ENCODE data around the gene HNRNPA2B1. TPM values are rescaled to one million over a fixed set of nuclear protein-coding genes. Genes with fewer than 3 reads are reported as not detected.

The HNRNPA2B1 gene
- polyA plus RNA-seq (2013, experiment 1 of 2; ENCODE audit: insufficient read length) = 737 TPM
- 757 TPM for polyA plus RNA-seq (2013, experiment 2 of 2; ENCODE audit: insufficient read length)

GRCh38 chr7:26200444-26201246 lies at the start of gene HNRNPA2B1:
HNRNPA2B1 (minus strand) TSS chr7:26200746; CDS start chr7:26200577, 169 bp downstream.
- peak; percentile 98 for DNase-seq

GRCh38 chr7:26250239-26250638 lies 49.7 kb upstream of the HNRNPA2B1 start:
- no peak for DNase-seq

DNA sequence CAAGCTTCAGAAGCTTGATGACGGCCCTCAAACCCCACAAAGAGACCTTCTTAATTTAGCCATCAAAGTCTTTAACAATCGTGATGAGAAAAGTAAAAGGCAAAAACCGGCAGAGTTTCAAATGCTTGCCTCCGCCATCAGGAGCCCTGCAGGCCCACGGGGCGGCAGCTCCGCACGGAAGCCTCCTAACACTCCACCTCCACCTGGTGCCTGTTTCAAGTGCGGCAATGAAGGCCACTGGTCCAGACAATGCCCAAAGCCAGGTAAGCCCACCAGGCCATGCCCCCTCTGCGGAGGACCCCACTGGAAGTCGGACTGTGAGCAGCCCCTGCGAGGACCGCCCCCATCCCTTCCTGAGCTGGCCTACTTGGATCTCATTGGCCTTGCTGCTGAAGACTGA lies 44.6 kb upstream of the HNRNPA2B1 start:
- DNase-seq = no peak

DNA sequence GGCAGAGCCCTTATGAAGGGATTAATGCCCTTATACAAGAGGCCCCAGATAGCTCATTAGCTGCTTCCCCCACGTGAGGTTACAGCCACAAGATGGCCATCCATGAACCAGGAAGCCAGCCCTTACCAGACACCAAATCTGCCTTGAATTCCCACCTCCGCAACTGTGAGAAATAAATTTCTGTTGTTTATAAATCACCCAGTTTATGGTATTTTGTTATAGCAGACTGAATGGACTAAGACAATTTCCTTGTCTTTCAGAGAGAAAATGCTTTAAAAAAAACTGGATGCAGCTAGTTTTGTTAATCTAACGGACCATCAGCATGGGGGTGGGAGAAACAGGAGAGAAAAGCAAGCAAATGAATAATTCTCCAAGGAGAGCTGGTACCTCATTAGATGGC lies 37.5 kb upstream of the HNRNPA2B1 start:
- no peak for DNase-seq

DNA sequence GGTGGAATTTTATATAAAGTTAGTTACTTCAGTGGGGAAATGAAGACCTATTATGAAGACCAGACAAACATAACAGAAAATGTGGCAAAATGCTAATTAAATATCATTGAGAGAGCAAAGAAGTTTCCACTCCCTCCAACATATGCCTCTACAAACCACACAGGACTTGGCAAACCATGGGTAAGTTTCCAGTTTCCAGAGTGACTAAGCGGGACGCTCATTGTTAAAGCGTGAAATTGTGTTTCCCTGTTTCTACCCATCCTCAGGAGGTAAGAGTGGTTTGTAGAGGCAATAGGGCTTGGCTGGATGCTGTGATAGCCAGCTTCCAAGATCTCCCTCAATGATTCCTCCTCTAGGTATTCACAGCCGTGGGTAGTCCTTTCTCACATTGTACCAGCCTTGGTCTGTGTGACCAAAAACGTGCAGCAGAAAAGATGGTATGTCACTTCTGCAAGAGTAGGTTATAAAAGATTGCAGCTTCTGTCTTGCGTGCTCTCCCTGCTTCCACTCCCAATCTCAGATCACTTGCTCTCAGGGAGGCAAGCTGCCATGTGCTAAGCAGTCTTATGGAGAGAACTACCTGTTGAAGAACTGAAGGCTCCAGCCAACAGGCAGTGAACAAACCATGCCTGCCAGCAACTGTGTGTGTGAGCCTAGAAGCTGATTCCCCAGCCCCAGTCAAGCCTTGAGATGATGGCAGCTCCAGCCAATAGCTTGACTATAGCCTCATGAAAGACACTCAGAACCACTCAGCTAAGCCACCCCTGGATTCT lies 36.7 kb upstream of the HNRNPA2B1 start:
- no peak for DNase-seq

- no peak for DNase-seq
Observed at GRCh38 chr7:26233902-26234511, 33.5 kb upstream of the HNRNPA2B1 start.

GRCh38 chr7:26227987-26228386 lies 27.4 kb upstream of the HNRNPA2B1 start:
- no peak for DNase-seq

DNA sequence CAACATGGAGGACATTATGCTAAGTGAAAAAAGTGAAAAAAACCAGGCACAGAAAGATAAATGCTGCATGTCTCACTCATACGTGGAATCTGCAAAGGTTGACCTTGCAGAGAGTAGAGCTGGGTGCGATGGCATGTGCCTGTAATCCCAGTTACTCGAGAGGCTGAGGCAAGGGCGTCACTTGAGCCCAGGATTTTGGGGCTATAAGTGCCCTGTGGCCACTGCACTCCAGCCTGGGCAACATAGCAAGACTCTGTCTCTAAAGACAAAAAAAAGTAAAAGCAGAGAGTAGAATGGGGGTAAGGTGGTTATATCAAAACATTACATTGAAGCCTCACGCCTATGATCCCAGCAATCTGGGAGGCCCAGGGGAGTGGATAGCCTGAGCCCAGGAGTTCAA lies 23.8 kb upstream of the HNRNPA2B1 start:
- DNase-seq = no peak

DNA sequence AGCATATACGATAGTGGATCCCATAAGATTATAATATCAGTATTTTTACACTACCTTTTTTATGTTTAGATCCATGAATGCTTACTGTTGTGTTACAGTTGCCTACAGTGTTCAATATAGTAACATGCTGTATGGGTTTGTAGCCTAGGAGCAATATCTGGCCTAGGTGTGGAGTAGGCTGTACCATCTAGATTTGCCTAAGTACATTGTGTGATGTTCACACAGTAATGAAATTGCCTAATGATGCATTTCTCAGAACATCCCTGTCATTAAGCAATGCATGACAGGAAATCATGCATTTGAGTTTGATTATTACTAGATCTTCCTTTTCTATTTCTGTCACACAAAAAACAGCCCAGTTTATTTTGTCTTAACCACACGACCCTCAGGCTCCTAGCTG lies 15.5 kb upstream of the HNRNPA2B1 start:
- no peak for DNase-seq

GRCh38 chr7:26213807-26214515 lies 13.4 kb upstream of the HNRNPA2B1 start:
- no peak for DNase-seq

DNA sequence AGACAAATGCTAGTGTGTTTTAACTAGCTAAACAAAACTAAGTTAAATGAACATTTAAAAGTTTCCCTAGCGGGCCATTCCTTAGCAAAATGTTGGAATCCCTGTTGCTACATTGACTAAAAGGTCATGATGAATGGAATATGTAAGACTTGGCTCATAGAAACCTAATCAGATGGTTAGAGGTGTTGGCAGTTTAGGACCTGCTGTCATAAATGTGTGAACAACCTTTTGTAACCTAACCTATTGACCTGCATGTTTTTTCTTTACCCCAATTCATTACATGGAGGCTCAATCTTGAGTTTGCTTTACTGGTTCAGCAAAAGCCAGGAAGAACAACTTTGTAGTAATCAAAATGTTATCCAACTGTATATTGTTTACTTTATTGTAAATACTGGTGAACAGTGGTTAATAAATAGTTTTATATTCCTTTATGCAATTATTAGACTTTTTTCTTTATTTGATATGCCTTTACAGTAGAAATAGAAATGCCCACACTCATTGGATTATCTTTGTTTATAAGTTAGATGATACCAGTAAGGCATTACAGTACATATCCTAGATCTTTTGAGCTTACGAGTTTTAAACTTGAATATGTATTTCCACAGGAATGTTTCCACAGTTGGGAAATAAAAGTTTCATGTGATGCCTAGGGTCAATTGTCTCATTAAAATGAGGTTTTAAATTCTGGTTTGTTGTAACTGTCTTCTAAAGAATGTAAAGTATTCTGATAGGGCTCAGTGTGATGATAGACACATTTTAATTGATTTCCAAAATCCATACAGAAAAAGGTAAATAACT lies 12.6 kb upstream of the HNRNPA2B1 start:
- DNase-seq = no peak

- no peak for DNase-seq
Observed at GRCh38 chr7:26208040-26208439, 7.5 kb upstream of the HNRNPA2B1 start.

GRCh38 chr7:26203016-26203415 lies 2.5 kb upstream of the HNRNPA2B1 start:
- no peak for DNase-seq

DNA sequence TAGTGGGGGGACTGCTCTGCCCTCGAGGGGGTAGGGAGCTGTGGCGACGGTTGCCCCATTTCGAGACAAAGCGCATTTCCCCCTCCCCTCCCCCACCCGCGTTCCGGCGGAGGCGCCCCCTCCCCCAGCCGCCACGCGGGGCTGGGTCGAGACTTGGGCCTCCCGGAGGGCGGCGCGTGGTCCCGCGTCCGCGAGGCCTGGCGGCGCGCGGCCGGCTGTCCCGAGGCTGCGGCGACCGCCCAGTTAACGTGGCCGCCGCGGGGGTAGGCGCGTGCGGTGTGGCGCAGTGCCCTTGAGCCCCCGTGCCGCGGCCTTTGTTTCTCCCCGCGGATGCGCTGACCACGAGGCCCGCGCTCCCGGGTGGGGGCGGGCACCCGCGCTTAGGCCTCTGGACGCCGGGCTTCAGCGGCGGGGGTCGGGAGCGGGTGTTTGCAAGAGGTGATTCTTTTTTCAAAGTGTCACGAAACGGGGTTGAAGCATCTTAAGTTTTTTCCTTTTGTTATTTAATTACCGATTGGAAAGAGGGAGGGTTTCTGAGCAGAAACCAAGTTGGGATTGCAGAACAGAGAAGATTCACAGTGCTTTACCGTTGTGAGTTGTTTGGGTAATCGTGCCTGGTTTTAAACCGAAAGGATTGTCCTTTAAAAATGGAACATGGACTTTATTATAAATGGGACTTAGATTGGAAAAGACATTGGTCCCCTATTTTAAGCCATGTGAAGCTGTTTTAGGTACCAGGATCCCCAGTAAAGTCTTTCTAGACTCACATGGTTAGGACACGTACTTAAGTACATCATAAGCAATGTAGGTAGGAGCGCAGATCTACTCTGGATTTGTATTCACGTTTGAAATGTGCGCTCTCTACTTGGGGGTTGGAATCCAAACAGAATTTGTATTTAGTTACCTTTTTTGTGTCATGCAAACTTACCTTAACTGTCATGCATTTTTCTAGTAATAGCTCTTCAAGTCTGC lies 1.8 kb upstream of the HNRNPA2B1 start:
- DNase-seq = peak; percentile 44

DNA sequence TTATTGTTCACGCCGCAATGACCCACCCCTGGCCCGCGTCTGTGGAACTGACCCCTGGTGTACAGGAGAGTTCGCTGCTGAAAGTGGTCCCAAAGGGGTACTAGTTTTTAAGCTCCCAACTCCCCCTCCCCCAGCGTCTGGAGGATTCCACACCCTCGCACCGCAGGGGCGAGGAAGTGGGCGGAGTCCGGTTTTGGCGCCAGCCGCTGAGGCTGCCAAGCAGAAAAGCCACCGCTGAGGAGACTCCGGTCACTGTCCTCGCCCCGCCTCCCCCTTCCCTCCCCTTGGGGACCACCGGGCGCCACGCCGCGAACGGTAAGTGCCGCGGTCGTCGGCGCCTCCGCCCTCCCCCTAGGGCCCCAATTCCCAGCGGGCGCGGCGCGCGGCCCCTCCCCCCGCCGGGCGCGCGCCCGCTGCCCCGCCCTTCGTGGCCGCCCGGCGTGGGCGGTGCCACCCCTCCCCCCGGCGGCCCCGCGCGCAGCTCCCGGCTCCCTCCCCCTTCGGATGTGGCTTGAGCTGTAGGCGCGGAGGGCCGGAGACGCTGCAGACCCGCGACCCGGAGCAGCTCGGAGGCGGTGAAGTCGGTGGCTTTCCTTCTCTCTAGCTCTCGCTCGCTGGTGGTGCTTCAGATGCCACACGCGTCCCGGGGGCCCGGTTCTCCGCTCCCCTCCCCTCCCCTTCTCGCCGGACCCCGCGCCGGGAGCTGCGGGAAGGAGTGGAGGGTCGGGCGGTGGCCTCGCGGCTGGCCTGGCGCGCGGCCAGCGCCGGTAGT lies 887 bp upstream of the HNRNPA2B1 start, which contains the start of gene CBX3:
TSS of gene CBX3 (plus strand) at position 499 of the 772 bp plus-strand sequence. CDS start 1,254 bp downstream, outside the sequence.
- DNase-seq = no peak

DNA sequence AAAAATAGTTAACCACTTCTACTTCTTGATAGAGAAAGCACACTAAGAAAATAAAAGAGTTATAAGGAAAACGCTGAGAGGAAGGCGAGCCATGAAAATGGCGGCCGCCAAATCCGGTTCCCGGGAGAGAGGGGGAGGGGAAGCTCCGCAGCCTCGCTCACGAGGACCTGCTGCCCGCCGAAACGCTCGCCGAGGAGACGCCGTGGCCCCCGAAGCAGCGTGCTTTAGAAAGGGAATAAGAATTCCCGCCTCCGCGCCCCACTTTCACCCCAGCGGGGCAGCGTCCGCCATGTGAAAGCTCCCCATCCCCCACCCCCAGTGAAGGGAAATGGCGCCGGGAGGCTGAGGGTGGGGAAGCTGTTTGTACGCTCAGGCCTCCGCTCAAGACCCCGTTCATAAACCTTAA lies 505 bp downstream of the HNRNPA2B1 start:
- peak; percentile 55 for DNase-seq

DNA sequence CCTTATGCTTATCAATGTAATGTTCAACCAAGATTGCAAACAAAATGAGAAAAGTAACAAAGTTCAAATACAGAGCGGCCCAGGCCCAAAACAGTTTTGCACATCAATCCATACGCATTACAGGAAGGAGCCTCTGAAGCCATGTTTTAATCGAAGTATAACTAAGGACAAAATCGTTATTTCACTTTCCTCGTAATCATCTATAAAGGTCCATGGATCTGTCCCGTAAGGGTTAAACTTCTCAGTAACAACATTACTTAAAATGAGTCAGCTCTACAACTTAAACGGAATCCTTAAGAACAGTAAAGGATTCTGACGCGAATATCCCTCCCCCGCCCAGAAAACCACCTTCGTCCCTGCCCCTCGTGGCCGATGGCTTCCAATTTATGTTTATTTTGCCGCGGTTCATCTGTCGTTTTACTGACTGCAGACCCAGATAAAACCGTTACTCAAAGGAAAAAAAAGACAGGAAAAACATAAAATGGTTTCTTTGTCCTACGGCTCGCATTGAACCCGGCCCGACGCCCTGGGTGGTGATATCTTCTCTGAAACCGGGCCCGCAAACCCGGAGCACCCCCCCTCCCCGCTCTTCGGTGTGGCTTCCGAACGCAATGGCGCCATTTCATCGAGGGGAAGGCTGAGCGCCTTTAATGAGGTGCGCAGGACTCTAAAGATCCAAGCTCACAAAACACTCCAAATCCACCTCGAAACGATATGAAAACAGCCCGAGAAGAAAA lies 1.1 kb downstream of the HNRNPA2B1 start:
- peak; percentile 45 for DNase-seq

- DNase-seq = no peak
Observed at GRCh38 chr7:26198781-26199169, 1.8 kb downstream of the HNRNPA2B1 start.
